HEK293 (cell line): ENCODE measurements around the gene VCPKMT.

Source experiments
- HOXA7 ChIP-seq: sonication (generic); formaldehyde crosslinking; IDR thresholded peaks from 2 replicates; pipeline ENCODE4 v1.8.1; 2022; ENCODE audit warnings: missing genetic modification reagents, borderline replicate concordance
- PATZ1 ChIP-seq: fragments of 450-650 bp; formaldehyde crosslinking; IDR thresholded peaks from 2 replicates; pipeline ENCODE4 v1.5.1; 2016; ENCODE audit warnings: missing biosample characterization, missing genetic modification characterization
- ZNF404 ChIP-seq: fragments of 450-650 bp; formaldehyde crosslinking; IDR thresholded peaks from 2 replicates; pipeline ENCODE4 v1.5.1; 2017; ENCODE audit warnings: missing biosample characterization, missing genetic modification characterization
- ZNF561 ChIP-seq: fragments of 450-650 bp; IDR thresholded peaks from 2 replicates; pipeline ENCODE4 v1.5.1; 2018; ENCODE audit warnings: missing biosample characterization, missing genetic modification characterization, borderline replicate concordance
- ZNF670 ChIP-seq: fragments of 450-650 bp; formaldehyde crosslinking; IDR thresholded peaks from 2 replicates; pipeline ENCODE4 v1.5.1; 2016; ENCODE audit warnings: missing biosample characterization, missing genetic modification characterization, low read depth
- ZNF830 ChIP-seq: fragments of 450-650 bp; IDR thresholded peaks from 2 replicates; pipeline ENCODE4 v1.5.0; 2018; ENCODE audit warnings: missing biosample characterization, missing genetic modification characterization, low read depth, mild to moderate bottlenecking, moderate library complexity
- TF ChIP-seq, protein P1 (sequence below): fragments of 450-650 bp; formaldehyde crosslinking; IDR thresholded peaks from 2 replicates; pipeline ENCODE4 v1.5.1; 2016; ENCODE audit warnings: missing biosample characterization, missing genetic modification characterization

DNA sequence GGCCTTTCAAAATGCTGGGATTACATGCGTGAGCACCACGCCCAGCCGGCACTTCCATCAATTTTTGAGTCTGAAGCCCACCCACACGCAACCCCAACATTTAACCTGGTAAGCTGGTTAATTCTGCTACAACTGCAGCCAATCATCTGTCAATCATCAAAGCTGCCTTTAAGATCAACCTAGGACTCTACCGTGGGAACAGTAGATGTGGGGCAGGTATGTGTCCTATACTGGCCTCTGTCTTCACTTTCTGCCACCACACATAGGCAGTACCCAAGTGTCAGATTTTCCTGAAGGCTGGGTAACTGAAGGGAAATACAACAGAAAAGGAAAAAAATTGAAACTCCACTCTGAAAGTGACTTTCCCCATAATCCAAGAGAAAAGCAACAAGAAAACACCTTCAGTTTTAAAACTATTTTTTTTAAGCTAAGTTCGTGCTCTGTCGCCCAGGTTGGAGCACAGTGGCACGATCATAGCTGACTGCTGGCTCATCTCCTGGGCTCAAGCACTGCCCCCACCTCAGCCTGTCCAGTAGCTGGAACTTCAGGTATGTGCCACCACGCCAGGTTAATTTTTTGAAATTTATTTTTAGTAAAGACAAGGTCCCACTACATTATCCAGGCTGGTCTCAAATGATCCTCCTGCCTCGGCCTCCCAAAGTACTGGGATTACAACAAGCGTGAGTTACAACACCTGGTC lies 22.2 kb downstream of the VCPKMT start:
- no peak for TF ChIP-seq ZNF830 (tag by site-specific recombination)
- TF ChIP-seq, protein P1, sequence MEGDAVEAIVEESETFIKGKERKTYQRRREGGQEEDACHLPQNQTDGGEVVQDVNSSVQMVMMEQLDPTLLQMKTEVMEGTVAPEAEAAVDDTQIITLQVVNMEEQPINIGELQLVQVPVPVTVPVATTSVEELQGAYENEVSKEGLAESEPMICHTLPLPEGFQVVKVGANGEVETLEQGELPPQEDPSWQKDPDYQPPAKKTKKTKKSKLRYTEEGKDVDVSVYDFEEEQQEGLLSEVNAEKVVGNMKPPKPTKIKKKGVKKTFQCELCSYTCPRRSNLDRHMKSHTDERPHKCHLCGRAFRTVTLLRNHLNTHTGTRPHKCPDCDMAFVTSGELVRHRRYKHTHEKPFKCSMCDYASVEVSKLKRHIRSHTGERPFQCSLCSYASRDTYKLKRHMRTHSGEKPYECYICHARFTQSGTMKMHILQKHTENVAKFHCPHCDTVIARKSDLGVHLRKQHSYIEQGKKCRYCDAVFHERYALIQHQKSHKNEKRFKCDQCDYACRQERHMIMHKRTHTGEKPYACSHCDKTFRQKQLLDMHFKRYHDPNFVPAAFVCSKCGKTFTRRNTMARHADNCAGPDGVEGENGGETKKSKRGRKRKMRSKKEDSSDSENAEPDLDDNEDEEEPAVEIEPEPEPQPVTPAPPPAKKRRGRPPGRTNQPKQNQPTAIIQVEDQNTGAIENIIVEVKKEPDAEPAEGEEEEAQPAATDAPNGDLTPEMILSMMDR (tag by site-specific recombination) = no peak
- no peak for TF ChIP-seq HOXA7 (CRISPR knock-in tag)
- TF ChIP-seq ZNF670 = no peak
- TF ChIP-seq PATZ1 = no peak
- TF ChIP-seq ZNF561 (tag by site-specific recombination) = no peak
- TF ChIP-seq ZNF404 (tag by site-specific recombination) = no peak
